Stomach (tissue), 4 donors: Measurements from ENCODE around the gene ABLIM3.

Source experiments
- CTCF ChIP-seq, 7 experiments: fragments of 450-650 bp in 4 of 7; fragments of 200-600 bp in 3 of 7; sonication (generic) in 3 of 7; IDR thresholded peaks; one replicate each; pipeline ENCODE4 v1.5.1; 2016 to 2019; ENCODE audit warnings: antibody characterized with exemption in 7 of 7, control low read depth in 2 of 7, mild to moderate bottlenecking in 1 of 7
- EP300 ChIP-seq: sonication (generic); formaldehyde crosslinking; IDR thresholded peaks from one replicate; pipeline ENCODE4 v1.6.1; 2017; ENCODE audit warnings: antibody characterized with exemption

- TF ChIP-seq EP300 (no peak), CTCF (IDR thresholded peaks at IDR 0.05) (no peak)
Observed at GRCh38 chr5:149224282-149224681, 83.0 kb downstream of the ABLIM3 start.
